Tibial nerve (tissue), 4 donors: Measurements from ENCODE around the gene EN2.

Experiments used
- EP300 ChIP-seq, 2 donors: sonication (generic); formaldehyde crosslinking; IDR thresholded peaks; one replicate each; pipeline ENCODE4 v1.6.1; 2017; ENCODE audit warnings: antibody characterized with exemption in 2 of 2, mild to moderate bottlenecking in 1 of 2
- TF ChIP-seq, protein P1 (sequence below), 5 experiments: fragments of 200-600 bp in 3 of 5; fragments of 450-650 bp in 2 of 5; sonication (generic) in 3 of 5; IDR thresholded peaks; one replicate each; pipeline ENCODE4 v1.5.1; 2016 to 2019; ENCODE audit warnings: antibody characterized with exemption in 5 of 5, mild to moderate bottlenecking in 3 of 5, moderate library complexity in 2 of 5

DNA sequence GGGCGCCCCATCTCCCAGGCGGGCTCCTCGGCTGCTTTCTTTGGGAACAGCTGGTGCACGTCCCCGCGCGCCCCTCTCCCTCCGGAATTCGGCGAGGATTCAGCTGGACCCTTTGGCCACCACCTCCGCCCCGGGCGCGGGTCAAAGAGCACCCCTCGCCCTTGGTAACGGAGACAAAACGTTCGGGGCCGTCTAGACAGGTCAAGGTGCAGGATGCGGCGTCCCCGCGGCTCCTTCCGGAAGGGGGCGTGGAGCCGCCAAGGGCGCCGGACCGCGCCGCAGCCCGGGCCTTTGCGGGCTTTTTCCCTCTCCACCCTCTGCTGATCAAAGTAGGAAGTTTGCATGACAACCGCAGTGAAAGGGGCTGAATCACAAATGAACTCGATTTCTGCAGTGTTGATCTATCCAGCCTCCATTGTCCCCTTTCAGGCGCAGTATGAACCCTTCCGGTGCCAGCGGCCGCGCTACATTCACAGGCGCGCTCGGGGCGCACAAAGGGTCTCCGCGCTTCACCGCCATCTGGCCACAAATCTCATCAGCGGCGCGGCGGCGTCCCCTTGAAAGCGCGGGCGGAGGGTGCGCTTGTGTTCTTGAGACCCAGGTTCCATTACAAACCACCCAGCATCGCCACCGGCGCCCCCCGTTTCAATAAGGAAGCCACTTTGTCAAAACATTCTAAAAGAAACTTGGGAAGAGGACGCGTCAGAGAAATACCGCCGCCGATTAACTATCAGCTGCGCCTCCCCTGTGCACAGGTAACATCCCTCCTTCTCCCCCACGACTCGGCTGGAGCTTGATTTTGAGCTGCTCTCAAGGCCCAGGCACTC is 52.0 kb downstream of the EN2 start:
- no peak for TF ChIP-seq EP300 (IDR thresholded peaks at IDR 0.05)
- TF ChIP-seq, protein P1, sequence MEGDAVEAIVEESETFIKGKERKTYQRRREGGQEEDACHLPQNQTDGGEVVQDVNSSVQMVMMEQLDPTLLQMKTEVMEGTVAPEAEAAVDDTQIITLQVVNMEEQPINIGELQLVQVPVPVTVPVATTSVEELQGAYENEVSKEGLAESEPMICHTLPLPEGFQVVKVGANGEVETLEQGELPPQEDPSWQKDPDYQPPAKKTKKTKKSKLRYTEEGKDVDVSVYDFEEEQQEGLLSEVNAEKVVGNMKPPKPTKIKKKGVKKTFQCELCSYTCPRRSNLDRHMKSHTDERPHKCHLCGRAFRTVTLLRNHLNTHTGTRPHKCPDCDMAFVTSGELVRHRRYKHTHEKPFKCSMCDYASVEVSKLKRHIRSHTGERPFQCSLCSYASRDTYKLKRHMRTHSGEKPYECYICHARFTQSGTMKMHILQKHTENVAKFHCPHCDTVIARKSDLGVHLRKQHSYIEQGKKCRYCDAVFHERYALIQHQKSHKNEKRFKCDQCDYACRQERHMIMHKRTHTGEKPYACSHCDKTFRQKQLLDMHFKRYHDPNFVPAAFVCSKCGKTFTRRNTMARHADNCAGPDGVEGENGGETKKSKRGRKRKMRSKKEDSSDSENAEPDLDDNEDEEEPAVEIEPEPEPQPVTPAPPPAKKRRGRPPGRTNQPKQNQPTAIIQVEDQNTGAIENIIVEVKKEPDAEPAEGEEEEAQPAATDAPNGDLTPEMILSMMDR (IDR thresholded peaks at IDR 0.05): no peak
